ELR (cell line): ENCODE measurements around the gene THY1.
"Not testable (repeated sequence)": the region's sequence is repeated elsewhere in the genome, so short reads cannot be mapped to it uniquely, and the experiment has no call there.

Source experiments
- DNase-seq: peaks from one replicate; pipeline ENCODE4 v3.0.0-alpha.2; 2015; ENCODE audit warnings: low read depth

The THY1 gene

DNA sequence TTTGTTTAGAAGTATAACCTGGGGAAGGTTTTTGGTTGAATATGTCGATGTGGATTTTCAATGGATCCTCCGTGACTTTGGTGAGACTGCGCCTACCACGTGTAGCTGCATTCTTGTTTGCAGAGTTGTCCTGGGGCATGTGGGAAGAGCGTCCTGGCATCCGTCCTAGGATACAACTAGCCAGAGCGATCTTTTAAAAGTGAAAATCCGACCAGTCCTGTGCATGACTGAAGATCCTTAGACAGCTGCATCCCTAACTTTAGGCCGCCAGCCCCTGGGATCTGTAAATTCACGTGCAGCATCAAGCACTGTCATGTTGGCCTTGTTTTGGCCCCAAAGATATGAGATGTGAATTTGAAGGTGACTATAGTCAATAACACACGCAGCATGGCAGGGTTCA is 22.4 kb upstream of the THY1 start:
- no peak for DNase-seq

DNA sequence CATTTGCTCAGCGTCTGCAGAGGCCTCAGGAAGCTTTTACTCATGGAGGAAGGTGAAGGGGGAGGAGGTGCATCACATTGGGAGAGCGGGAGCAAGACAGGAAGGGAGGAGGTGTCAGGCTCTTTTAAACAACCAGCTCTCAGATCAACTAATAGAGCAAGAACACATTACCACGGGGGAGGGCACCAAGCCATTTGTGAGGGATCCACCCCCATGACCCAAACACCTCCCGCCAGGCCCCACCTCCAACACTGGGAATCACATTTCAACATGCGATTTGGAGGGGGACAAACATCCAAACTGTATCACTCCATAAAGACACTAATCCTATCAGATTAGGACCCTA is 18.9 kb upstream of the THY1 start:
- DNase-seq = no peak

- no peak for DNase-seq
These were observed 15.6 kb upstream of the THY1 start for GRCh38 chr11:119438599-119438998.

- not testable (repeated sequence) for DNase-seq
These were observed 14.5 kb upstream of the THY1 start for GRCh38 chr11:119437521-119437920.

GRCh38 chr11:119436711-119437110 is 13.7 kb upstream of the THY1 start:
- no peak for DNase-seq

DNA sequence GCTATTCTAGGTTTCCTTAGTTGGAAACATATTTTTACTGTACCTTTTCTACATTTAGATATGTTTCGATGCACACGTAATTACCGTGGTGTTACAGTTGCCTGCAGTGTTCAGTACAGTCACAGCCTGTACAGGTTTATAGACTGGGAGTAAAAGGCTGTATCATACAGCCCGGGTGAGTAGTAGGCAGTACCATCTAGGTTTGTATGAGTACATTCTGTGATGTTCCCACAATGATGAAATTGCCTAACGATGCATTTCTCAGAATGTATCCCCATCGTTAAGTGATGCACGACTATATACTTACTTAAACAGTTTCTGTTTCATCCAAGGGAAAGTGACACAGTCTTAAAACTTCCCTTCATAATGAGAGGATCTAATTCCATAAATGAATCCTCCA is 13.1 kb upstream of the THY1 start:
- DNase-seq = no peak

DNA sequence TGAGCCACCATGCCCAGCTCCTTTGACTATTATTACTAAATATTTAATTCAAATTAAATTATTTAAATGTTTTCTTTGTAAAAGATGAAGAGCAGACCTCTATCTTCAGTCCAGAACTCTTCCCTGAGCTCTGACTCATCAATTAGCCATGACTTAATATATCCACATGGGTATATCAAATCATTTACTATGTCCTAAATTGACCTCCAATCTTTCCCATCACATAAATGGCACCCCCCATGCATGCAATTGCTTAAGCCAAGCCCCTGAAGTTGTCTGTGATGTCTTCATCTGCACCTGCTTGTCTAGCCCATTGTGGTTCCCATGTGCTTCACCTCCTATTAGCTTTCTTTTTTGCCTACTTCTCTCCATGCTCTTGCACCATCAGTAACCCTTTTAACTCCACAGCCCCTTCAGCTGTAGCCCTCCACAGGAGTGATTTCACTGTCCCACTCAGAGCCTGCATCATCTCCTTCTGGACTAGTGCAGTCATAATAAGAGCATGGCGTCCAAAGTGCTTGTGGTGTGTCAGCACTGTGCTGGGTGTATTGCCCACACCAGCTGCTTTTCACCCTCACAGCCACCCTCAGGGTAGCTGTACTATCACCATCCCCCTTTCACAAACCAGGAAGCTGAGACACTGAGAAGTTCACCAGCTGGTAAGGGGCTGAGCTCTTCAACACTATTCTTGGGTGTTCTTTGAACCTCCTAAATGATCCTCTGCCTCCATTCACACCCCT is 11.8 kb upstream of the THY1 start:
- DNase-seq = peak; percentile 17

DNA sequence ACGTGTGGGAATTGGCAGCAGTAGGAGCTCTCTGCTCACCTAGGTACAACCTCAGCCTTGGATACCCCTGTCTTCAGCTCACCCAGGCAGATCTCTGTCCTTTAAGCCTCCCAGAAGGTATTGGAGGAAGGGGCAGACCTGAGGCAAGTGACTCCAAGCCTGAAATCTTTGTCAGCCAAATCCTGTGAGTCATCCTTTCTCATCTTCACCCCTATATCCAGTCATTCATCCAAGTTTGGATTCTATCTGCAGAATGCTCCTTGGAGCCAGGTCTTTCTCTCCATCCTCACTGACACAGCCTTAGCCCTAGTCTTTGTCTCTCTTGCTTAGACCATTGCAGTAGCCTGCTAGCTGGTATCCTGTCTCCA is 10.4 kb upstream of the THY1 start:
- peak; percentile 82 for DNase-seq

DNA sequence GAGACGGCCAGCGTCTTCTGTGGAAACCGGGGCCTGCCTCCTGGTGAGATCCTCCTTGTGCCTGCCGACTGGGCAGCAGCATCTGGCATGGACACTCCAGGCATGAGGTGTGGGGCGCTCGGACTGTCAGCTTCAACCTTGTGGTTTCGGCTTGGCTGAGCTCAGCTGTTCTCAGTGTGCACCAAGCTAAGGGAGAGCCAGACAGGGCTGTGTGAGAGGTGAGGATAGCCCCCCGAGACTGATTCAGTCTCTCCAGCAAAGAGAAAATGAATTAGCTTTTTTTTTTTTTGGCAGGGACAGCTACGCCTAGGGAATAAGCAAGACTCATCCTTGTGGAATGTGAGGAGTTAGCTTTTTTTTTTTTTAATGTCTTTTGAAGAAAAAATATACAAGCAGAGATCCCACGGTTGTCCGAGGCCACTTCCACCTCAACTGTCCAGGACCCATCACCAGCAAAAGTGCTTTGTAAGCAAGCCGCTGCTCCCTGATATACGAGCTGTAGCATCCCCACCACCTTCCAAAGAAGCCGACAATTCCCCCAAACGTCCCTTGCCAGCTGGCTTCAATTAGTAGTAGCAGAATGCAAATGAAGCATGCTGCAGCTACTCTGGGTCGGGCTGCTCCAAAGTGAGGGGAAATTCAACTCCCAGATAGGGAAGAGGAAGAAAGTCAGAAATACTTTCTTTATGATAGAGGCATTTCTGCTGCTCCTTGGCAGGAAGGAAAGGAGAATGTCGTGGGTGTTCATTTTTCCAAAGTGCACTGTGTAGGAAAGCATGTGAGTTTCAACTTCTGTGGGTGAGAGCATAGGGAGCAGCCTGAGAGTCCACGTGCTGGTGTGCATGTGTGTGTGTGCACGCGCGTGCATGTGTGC is 9.7 kb upstream of the THY1 start:
- DNase-seq = peak; percentile 82

GRCh38 chr11:119431523-119431922 is 8.6 kb upstream of the THY1 start:
- no peak for DNase-seq

DNA sequence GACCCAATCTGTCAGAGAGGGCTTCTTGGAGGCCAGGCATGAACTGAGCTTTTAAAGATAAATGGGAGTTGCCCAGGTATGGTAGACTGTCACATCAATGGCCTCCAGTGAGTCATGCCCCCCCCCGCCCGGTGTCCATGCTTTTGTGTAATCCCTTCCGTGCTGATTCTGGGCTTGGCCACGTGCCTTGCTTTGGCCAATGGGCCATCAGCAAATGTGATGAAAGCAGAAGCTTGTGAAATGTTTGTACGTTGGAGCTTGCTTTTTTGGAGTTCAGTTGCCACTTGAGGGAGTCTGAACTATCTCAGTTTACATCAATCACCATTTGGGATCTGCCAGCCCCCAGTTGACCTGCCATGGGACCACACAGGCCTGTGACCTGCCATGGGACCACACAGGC is 4.3 kb upstream of the THY1 start:
- DNase-seq = no peak

DNA sequence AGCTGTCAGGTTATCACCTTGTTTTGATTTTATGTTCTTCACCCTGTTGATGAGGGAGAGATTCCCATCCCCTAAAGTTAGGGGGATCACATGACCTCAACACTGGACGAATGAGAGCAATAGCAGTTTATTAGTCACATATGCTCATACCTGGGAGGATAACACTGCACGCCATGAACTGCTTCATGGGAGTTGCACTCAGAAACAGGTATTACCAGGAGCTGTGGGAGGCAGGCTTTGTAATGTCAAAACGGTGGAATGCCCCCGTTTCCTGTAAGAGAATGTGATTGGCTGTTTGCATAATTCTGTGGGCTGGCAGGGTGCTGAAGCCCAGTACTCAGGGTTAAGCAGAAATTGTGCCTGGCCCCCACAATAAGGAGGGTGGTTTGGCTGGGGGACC is 3.2 kb upstream of the THY1 start:
- no peak for DNase-seq

DNA sequence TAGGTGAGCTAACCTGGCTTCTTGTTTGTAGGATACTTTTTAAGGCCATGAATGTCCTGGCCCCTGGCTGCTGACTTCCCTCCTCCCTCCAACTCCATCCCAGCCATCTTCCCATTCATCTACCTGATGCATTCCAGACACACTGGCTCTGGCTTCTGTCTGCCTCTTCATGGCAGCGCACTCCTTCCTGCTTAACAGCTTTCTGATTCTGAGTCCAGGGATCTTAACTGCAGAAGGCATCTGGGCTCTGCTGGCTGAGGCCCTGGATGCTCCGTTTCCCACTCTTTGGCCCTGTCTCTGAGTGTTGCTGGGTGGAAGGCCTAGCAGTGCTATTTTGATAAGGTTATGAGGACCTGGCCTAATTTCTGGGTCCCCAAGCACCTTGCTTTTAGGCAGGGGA is 1.8 kb upstream of the THY1 start:
- no peak for DNase-seq

DNA sequence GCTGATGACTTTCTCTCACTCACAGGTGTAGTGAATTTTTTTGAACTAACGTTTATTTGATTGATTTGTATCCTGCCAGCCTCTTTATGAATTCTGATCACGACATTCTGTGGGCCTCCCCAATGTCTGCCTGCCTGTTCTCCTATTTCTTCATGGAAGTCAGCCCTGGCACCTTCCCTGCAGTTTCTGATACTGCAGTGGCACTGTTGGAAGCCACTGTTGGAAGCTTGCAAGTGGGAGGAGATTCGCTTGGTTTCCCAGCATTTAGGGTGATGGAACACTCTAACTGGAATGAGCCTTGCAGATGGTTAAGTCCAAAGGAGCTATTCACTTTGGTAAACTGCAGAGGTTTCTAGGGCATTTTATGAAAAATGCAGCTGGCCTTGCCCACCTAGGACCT is 1.3 kb upstream of the THY1 start:
- DNase-seq = no peak

- DNase-seq = no peak
These were observed 710 bp upstream of the THY1 start for GRCh38 chr11:119423509-119424254.

DNA sequence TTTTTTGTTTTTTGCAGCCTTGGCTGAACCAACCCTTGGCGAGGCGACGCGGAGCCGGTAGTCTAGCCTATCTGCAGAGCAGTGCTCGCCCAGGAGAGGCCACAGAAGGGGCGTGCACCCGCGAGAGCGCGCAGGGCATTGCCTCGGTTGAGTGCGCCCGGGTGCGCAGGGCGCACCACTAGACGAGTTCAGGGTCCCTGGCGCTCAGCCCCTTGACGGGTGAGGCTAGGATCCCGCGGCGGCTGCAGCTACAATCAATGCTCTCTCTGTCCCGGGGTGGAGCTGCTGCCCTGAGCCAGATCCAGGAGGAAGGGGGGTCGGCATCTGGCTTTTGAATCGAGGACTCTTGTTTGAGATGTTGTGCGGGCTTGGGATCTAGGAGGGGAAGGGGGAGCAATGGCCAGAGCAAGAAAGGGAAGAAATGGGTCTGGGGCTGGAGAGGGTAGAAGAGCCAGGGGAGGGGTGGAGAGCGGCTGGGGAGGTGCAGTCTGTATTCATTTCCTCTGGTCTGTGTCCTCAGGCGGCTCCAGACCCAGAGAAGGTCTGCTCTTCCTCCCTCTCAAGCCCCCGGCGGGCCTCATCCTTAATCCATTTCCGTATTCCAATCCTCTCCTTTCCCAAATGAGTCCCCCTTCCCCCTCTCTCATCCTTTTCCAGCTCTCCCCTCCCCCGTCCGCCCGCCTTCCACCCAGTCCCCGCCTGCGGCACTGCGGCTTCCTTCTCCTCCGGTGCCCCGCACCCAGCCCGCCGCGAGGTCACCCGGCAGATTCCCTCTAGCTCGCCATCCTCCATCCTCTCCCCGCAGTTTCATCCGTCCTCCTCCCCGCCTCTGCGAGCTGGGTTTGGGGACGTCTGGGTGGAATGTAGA is 797 bp downstream of the THY1 start:
- peak; percentile 51 for DNase-seq

DNA sequence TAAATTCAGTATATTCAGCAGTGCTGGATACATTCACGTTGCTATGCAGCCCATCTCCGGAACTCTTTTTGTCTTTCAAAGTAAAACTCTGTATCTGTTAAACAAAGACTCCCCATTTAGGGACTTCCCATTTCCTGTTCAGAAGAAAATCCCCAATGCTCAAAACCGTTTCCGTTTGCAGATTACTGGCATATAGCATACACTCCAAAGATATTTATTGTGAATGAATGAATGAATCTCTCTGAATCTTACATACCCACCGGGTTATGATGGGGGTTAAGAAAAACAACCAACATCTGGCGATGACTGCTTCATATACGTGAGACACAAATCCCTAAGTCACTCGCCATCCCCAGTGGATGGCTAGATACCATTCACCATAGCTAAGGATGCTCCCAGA is 1.6 kb downstream of the THY1 start:
- peak; percentile 14 for DNase-seq

DNA sequence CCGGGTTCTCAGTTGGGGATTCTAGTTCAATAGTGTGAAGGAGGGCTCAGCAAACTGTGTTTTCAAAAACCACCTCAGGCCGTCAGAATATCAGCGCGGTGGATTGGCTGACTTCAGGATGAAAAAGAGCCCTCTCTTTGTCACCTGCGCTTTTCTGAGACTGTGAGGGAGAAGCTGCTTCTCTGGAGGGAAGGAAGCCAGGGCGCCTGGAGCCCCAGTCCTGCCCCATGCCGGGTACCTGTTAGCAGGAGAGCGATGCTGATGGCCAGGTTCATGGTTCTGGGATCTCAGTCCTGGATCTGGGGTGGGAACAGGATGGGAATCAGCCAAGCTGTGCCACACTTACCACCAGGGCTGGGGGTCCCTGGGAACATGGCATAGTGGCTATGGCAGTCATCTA is 2.3 kb downstream of the THY1 start:
- no peak for DNase-seq

- no peak for DNase-seq
These were observed 3.0 kb downstream of the THY1 start for GRCh38 chr11:119419834-119420492.

DNA sequence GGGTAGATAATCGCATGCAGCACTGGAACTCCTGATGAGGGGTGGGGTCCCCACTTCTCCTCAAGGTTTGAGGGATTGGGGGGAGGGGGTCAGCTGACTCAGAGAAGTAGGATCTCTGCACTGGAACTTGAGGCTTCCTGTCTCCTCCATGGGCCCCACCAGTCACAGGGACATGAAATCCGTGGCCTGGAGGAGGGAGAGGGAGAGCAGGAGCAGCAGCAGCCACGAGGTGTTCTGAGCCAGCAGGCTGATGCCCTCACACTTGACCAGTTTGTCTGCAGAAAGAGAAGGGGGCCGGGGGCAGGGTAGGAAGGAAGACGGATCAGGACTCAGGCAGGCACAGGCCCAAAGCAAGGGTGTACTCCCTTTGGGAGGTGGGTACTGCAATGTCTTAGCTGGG is 3.7 kb downstream of the THY1 start:
- DNase-seq = no peak

GRCh38 chr11:119418759-119419158 is 4.2 kb downstream of the THY1 start:
- DNase-seq = no peak
